Measurements from ENCODE around the gene UCP1.
"Not testable (repeated sequence)": the region's sequence is repeated elsewhere in the genome, so short reads cannot be mapped to it uniquely, and the experiment has no call there.

The UCP1 gene

GRCh38 chr4:140523370-140523856 is 45.3 kb downstream of the UCP1 start:
- DNase-seq (ENCODE audit: low read depth in 1 of 2, low spot score in 1 of 2), result no peak
- in situ Hi-C loops (cut with HindIII; ENCODE audit: low pct_unique_long_range_greater_than_20kb, low sequenced_read_pairs), result no loop called here
- TF ChIP-seq JUND (IDR thresholded peaks at IDR 0.05; ENCODE audit: low read depth), result no peak

GRCh38 chr4:140515423-140515822 is 53.3 kb downstream of the UCP1 start:
- TF ChIP-seq JUND (IDR thresholded peaks at IDR 0.05; ENCODE audit: low read depth), result no peak
- DNase-seq (ENCODE audit: low read depth in 1 of 2, low spot score in 1 of 2), result no peak
- in situ Hi-C loops (cut with HindIII; ENCODE audit: low pct_unique_long_range_greater_than_20kb, low sequenced_read_pairs), result no loop called here

- in situ Hi-C loops (cut with HindIII; ENCODE audit: low pct_unique_long_range_greater_than_20kb, low sequenced_read_pairs); DNase-seq (ENCODE audit: low read depth in 1 of 2, low spot score in 1 of 2): not testable (repeated sequence)
Measured at GRCh38 chr4:140513765-140514164, 55.0 kb downstream of the UCP1 start.
